SK-N-SH (cell line): ENCODE results near the gene PPP1R17. TPM values are rescaled to one million over a fixed set of nuclear protein-coding genes. Genes with fewer than 3 reads are reported as not detected.

Source experiments
- CTCF ChIA-PET: fragments of 300-600, 350-600 bp; formaldehyde crosslinking; extraction: SDS; loops from one replicate; lab custom pipeline; 2021; lab: Yijun Ruan, JAX
- POLR2A ChIA-PET: fragments of 350-600 bp; sonication (Branson Sonifier 250); formaldehyde crosslinking; extraction: SDS; loops from one replicate; lab custom pipeline; 2020; ENCODE audit warnings: antibody characterized with exemption, inconsistent platforms; lab: Yijun Ruan, JAX
- DNase-seq: peaks from one replicate; pipeline ENCODE4 v3.0.0; 2012
- H2AFZ ChIP-seq: fragments of 200-600 bp; sonication (generic); 2 replicates; pipeline ENCODE4 v1.8.1; 2016; ENCODE audit warnings: antibody characterized with exemption, mild to moderate bottlenecking, low read depth
- H3F3A ChIP-seq: fragments of 200-600 bp; sonication (generic); replicated peaks from 2 replicates; pipeline ENCODE3; 2016; ENCODE audit warnings: antibody characterized with exemption, mild to moderate bottlenecking; ENCODE audit not compliant: insufficient read depth
- H3K27ac ChIP-seq, 2 experiments: fragments of 200-500 bp in 1 of 2; fragments of 200-600 bp in 1 of 2; sonication (Bioruptor generic) in 1 of 2; sonication (generic), shearing (Covaris generic) in 1 of 2; 2 replicates each; pipeline versions ENCODE4 v1.5.1 to v1.6.1; 2014 to 2016; ENCODE audit warnings: low read depth in 2 of 2, inconsistent platforms in 1 of 2, low read length in 1 of 2, mild to moderate bottlenecking in 1 of 2, mixed read lengths in 1 of 2
- H3K27me3 ChIP-seq: fragments of 200-600 bp; sonication (generic), shearing (Covaris generic); 2 replicates; pipeline ENCODE4 v1.6.1; 2016; ENCODE audit warnings: mixed run types; ENCODE audit not compliant: insufficient read depth
- H3K36me3 ChIP-seq, 2 experiments: fragments of 200-500 bp in 1 of 2; fragments of 200-600 bp in 1 of 2; sonication (Bioruptor generic) in 1 of 2; sonication (generic) in 1 of 2; replicated peaks in 1 of 2; 2 replicates each; pipeline versions ENCODE3 to v1.5.1; 2014 to 2016; ENCODE audit warnings: low read length in 1 of 2, mild to moderate bottlenecking in 1 of 2; ENCODE audit not compliant: insufficient read depth in 2 of 2, control insufficient read depth in 1 of 2
- H3K4me1 ChIP-seq, 2 experiments: fragments of 200-500 bp in 1 of 2; fragments of 200-600 bp in 1 of 2; sonication (Bioruptor generic) in 1 of 2; sonication (generic), shearing (Covaris generic) in 1 of 2; 2 replicates each; pipeline versions ENCODE4 v1.5.1 to v1.6.1; 2014 to 2016; ENCODE audit warnings: low read depth in 1 of 2, low read length in 1 of 2, mixed run types in 1 of 2; ENCODE audit not compliant: insufficient read depth in 2 of 2, control insufficient read depth in 1 of 2
- H3K4me2 ChIP-seq: fragments of 200-600 bp; sonication (generic), shearing (Covaris generic); 2 replicates; pipeline ENCODE4 v1.6.1; 2017; ENCODE audit warnings: mixed run types
- H3K4me3 ChIP-seq, 2 experiments: fragments of 200-500 bp in 1 of 2; fragments of 200-600 bp in 1 of 2; sonication (Bioruptor generic) in 1 of 2; sonication (generic), shearing (Covaris generic) in 1 of 2; 2 replicates each; pipeline versions ENCODE4 v1.5.1 to v1.8.1; 2014 to 2016; ENCODE audit warnings: low read depth in 2 of 2, inconsistent platforms in 1 of 2, low read length in 1 of 2, mild to moderate bottlenecking in 1 of 2, mixed read lengths in 1 of 2, moderate library complexity in 1 of 2
- H3K79me2 ChIP-seq: fragments of 200-600 bp; sonication (generic); 2 replicates; pipeline ENCODE4 v1.8.1; 2017; ENCODE audit warnings: mild to moderate bottlenecking; ENCODE audit not compliant: insufficient read depth
- H3K9ac ChIP-seq: fragments of 200-600 bp; sonication (generic); 2 replicates; pipeline ENCODE4 v1.6.1; 2017; ENCODE audit warnings: mixed run types
- H3K9me2 ChIP-seq: fragments of 200-600 bp; sonication (generic); 2 replicates; pipeline ENCODE4 v1.6.1; 2017; ENCODE audit warnings: mixed run types
- H3K9me3 ChIP-seq: fragments of 200-600 bp; sonication (generic); 2 replicates; pipeline ENCODE4 v1.6.1; 2017; ENCODE audit warnings: mixed run types, mild to moderate bottlenecking, moderate library complexity
- H4K20me1 ChIP-seq: fragments of 200-600 bp; sonication (generic); 2 replicates; pipeline ENCODE4 v1.6.1; 2017; ENCODE audit warnings: mild to moderate bottlenecking, mixed run types; ENCODE audit not compliant: insufficient read depth
- CHD2 ChIP-seq: fragments of 150-350 bp; IDR thresholded peaks from 2 replicates; pipeline ENCODE4 v1.6.1; 2018; ENCODE audit warnings: low read length; ENCODE audit not compliant: partially characterized antibody
- ELF1 ChIP-seq: IDR thresholded peaks from 2 replicates; pipeline ENCODE4 v1.4.0; 2012
- EP300 ChIP-seq, 2 experiments: IDR thresholded peaks; 2 replicates each; pipeline versions ENCODE4 v1.4.0 to v1.6.1; 2012; ENCODE audit warnings: borderline replicate concordance in 1 of 2, low read depth in 1 of 2, low read length in 1 of 2
- EZH2phosphoT487 ChIP-seq: fragments of 200-600 bp; sonication (generic); IDR thresholded peaks from 2 replicates; pipeline ENCODE4 v1.6.1; 2017; ENCODE audit warnings: low read depth, mixed run types, mild to moderate bottlenecking, antibody characterized with exemption, moderate library complexity, borderline replicate concordance
- FOXM1 ChIP-seq: IDR thresholded peaks from 2 replicates; pipeline ENCODE4 v1.4.0; 2012; ENCODE audit warnings: low read depth, mild to moderate bottlenecking
- GATA2 ChIP-seq: sonication (generic); formaldehyde crosslinking; IDR thresholded peaks from 2 replicates; pipeline ENCODE4 v1.5.0; 2020; ENCODE audit warnings: mild to moderate bottlenecking, missing genetic modification reagents
- JUND ChIP-seq: IDR thresholded peaks from 2 replicates; pipeline ENCODE4 v1.4.0; 2012
- MAX ChIP-seq: IDR thresholded peaks from 2 replicates; pipeline ENCODE4 v1.4.0; 2012; ENCODE audit warnings: low read depth
- MEF2A ChIP-seq: IDR thresholded peaks from 2 replicates; pipeline ENCODE4 v1.4.0; 2012; ENCODE audit warnings: low read depth, borderline replicate concordance
- MXI1 ChIP-seq: IDR thresholded peaks from 2 replicates; pipeline ENCODE4 v1.6.1; 2012; ENCODE audit warnings: mild to moderate bottlenecking, low read depth, low read length, improper control_type of control experiment
- PBX3 ChIP-seq: IDR thresholded peaks from 2 replicates; pipeline ENCODE4; 2012
- RAD21 ChIP-seq: IDR thresholded peaks from 2 replicates; pipeline ENCODE4 v1.6.1; 2012; ENCODE audit warnings: mild to moderate bottlenecking, low read length
- RCOR1 ChIP-seq: fragments of 150-350 bp; IDR thresholded peaks from 2 replicates; pipeline ENCODE4 v1.6.1; 2017; ENCODE audit warnings: antibody characterized with exemption, low read length
- RFX5 ChIP-seq: IDR thresholded peaks from 2 replicates; pipeline ENCODE4 v1.6.1; 2012; ENCODE audit warnings: mild to moderate bottlenecking, improper control_type of control experiment, low read length
- RXRA ChIP-seq: IDR thresholded peaks from 2 replicates; pipeline ENCODE4 v1.4.0; 2012; ENCODE audit warnings: low read depth, mild to moderate bottlenecking, borderline replicate concordance
- SIN3A ChIP-seq: IDR thresholded peaks from 2 replicates; pipeline ENCODE4 v1.6.1; 2012; ENCODE audit warnings: low read depth, mild to moderate bottlenecking, low read length, moderate library complexity, borderline replicate concordance
- TCF12 ChIP-seq: IDR thresholded peaks from 2 replicates; pipeline ENCODE4 v1.4.0; 2012
- USF2 ChIP-seq: fragments of 150-350 bp; IDR thresholded peaks from 2 replicates; pipeline ENCODE4 v1.6.1; 2017; ENCODE audit warnings: antibody characterized with exemption, low read length, low read depth, borderline replicate concordance
- YY1 ChIP-seq: IDR thresholded peaks from 2 replicates; pipeline ENCODE4 v1.4.0; 2012; ENCODE audit warnings: low read depth, mild to moderate bottlenecking
- WGBS: methylation state at CpG from one replicate; pipeline ENCODE4 v1.1.6; 2017; ENCODE audit warnings: low lambda C conversion rate; 5-methylcytosine and 5-hydroxymethylcytosine counted together
- polyA plus RNA-seq, 3 experiments: library from polyadenylated mRNA; depleted of rRNA; stranded (reverse); fragments of >200 nt; gene quantifications; 2 replicates each; pipeline ENCODE4 v1.2.3, GENCODE V29; 2012

Gene PPP1R17
- polyA plus RNA-seq, 1 of the 3 experiments (the other 2 are of a cell fraction), result not detected

GRCh38 chr7:31710171-31710570 is 23.2 kb downstream of the PPP1R17 start (continued):
- TF ChIP-seq RFX5 (no peak), MXI1 (no peak), EP300 (IDR thresholded peaks at IDR 0.05; ENCODE audit: borderline replicate concordance in 1 of 2, low read depth in 1 of 2, low read length in 1 of 2) (no peak), FOXM1 (no peak), PBX3 (no peak), YY1 (no peak), MEF2A (no peak), SIN3A (no peak), GATA2 (no peak), RXRA (no peak), JUND (no peak), CHD2 (no peak)

- Histone ChIP-seq H3K4me2 (no peak overlapping the region), H3F3A (no peaks in the 10 kb centered on the region), H3K36me3 (no peaks in the 10 kb centered on the region), H3K79me2 (no peaks in the 10 kb centered on the region), H4K20me1 (no peaks in the 10 kb centered on the region), H3K9ac (no peak overlapping the region), H3K4me3 (no peak overlapping the region), H3K27me3 (peaks cover 14% of the 10 kb centered on the region; the same call in 1 of the 2 replicates), H2AFZ (no peak overlapping the region), H3K4me1 (no peaks in the 10 kb centered on the region), H3K27ac (no peak overlapping the region), H3K9me2 (no peaks in the 10 kb centered on the region), H3K9me3 (no peaks in the 10 kb centered on the region)
- ChIA-PET POLR2A (no interaction called here), CTCF (interaction anchor here (0.9 kb wide), 2 partner anchors 28 to 582 kb away, joined by 3 read pairs; no protein-coding TSS in a partner anchor)
- TF ChIP-seq RAD21 (no peak), ELF1 (no peak), RFX5 (no peak), TCF12 (no peak), RCOR1 (no peak), MAX (no peak), PBX3 (no peak), EZH2phosphoT487 (no peak), USF2 (no peak)
- 2% methylated on average over 1 of the region's 1 CpG for WGBS
- no peak for DNase-seq
Observed at GRCh38 chr7:31716355-31716754, 29.3 kb downstream of the PPP1R17 start.
